Activated CD4-positive, alpha-beta T cell treated with anti-CD3 and anti-CD28 coated beads, Interleukin-2, amount 50 U/mL, for 4 hours (primary cell): Measurements from ENCODE around the gene SUPT7L.
"Not testable (repeated sequence)": the region's sequence is repeated elsewhere in the genome, so short reads cannot be mapped to it uniquely, and the experiment has no call there.

Source experiments
- DNase-seq, 2 experiments: peaks; one replicate each; pipeline ENCODE4 v3.0.0-alpha.2; 2020

Gene SUPT7L

DNA sequence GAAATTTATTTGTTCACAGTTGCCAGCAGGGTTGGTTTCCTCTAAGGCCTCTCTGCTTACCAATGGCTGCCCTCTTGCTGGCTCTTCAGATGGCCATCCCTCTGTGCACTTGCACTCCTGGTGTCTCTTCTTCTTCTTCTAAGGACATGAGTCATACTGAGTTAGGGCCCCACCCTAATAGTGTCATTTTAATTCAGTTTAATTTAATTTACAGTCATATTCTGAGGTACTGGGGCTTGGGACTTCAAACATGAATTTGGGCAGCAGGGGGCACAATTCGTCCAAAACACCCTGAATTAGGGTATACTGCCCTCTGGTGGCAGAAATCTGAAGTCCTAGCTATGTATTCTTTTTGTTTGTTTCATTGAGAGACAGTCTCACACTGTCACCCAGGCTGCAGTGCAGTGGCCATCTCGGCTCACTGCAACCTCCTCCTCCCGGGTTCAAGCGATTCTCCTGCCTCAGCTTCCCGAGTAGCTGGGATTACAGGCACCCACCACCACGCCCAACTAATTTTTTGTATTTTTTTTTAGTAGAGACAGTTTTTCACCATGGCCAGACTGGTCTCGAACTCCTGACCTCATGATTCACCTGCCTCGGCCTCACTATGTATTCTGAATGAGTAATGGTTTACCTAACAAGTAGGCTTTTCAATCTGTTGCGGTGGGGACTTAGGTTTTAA is 20.1 kb upstream of the SUPT7L start:
- peak; percentile 84 to 87 for DNase-seq

- not testable (repeated sequence) for DNase-seq
Measured at GRCh38 chr2:27682334-27682771, 18.9 kb upstream of the SUPT7L start.

GRCh38 chr2:27681841-27682240 is 18.4 kb upstream of the SUPT7L start:
- DNase-seq, result no peak

- no peak for DNase-seq
Measured at GRCh38 chr2:27680571-27680970, 17.2 kb upstream of the SUPT7L start.

DNA sequence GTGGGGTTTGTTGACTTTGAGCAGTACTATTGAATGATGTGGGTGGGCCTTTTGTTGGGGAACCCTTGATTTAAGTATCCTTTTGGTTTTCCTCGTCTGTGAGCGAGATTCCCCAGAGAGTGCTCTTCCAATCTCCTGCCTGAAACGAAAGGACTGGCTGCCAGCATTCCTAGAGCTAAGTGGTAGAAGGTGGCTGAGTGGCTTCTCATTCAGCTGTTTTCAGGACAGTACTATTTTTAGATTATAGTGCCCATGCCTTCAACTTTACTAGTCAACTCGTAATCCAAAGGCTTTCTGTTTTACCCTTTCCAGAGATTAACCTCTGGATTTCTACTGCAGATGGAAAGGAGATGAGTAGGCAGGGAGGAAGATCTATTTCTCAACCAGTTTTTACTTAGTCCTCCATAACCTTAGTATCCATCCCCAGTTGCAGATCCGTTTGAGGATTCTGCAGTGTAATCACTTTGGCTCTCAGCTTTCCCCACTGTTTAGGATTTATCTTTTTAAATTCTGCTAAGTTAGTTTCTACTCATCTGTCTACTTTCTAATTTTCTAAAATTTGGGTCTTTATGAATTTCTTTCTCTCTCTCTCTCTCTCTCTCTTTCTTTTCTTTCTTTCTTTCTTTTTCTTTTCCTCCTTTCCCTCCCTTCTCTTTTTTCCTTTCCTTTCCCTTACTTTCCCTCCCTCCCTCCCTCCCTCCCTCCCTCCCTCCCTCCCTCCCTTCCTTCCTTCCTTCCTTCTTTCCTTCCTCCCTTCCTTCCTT is 9.5 kb upstream of the SUPT7L start:
- DNase-seq, result no peak

DNA sequence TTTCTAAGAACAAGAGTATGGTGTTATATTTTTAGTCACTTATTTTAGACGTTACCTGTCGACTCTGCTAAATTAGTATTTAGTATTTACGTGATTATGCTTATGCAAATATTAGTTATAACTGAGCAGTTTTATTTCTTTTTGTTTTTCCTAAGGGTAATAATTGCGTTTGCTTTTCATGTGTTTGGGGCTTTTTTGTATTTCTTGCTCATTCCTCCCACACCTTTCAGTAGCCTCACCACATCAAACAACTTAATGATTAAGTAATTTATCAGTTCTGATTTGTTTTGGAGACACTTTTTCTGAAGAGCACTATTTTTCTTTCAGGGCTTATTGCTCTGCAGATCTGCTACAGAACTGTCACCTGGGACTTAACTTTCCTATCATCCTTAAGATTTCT is 7.8 kb upstream of the SUPT7L start:
- no peak for DNase-seq

DNA sequence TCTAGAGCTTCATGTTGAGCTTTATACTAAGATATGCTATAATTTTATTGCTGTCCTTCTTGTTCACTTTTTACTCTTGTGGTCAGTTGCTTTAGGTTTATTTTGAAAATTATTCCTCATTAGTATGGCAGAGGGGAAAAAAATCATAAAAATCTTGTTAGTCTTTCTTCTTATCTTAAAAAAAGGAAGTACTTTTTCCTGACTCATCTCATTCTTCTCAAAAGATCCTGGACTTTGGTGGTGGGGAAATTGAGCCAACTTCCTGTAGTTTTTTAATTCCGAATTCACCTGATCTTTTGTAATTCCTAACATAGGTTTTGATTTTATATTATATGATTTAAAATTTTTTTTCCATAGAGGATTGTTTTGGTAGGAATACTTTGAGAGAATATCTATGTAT is 4.0 kb upstream of the SUPT7L start:
- no peak for DNase-seq

GRCh38 chr2:27664622-27665363 is 1.4 kb upstream of the SUPT7L start:
- DNase-seq, result no peak

- DNase-seq, result no peak
Measured at GRCh38 chr2:27664154-27664574, 750 bp upstream of the SUPT7L start.

- DNase-seq, result no peak
Measured at GRCh38 chr2:27661371-27661770, 2.0 kb downstream of the SUPT7L start.

GRCh38 chr2:27655155-27655951 is 8.1 kb downstream of the SUPT7L start:
- DNase-seq, result no peak

- DNase-seq, result no peak
Measured at GRCh38 chr2:27653397-27653796, 10.0 kb downstream of the SUPT7L start.

GRCh38 chr2:27652790-27653189 is 10.6 kb downstream of the SUPT7L start:
- DNase-seq, result no peak

GRCh38 chr2:27652341-27652740 is 11.1 kb downstream of the SUPT7L start:
- no peak for DNase-seq

DNA sequence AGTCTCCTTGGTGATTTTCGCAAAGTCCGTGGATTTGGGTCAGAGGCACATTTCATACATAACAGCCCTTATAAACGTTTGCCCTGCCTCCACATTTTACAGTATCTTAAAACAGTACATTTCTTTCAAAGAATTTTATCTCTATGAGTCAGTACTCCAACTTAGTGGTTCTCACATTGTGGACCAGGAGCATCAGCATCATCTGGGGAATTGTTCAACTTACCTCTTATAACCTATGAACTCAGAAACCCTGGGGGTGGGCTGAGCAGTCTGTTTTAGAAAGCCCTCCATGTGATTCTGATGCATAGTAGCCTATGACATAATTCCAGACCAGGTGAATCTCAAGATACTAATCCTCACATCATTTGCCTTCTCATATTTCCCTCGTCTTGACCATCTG is 12.4 kb downstream of the SUPT7L start:
- no peak for DNase-seq

DNA sequence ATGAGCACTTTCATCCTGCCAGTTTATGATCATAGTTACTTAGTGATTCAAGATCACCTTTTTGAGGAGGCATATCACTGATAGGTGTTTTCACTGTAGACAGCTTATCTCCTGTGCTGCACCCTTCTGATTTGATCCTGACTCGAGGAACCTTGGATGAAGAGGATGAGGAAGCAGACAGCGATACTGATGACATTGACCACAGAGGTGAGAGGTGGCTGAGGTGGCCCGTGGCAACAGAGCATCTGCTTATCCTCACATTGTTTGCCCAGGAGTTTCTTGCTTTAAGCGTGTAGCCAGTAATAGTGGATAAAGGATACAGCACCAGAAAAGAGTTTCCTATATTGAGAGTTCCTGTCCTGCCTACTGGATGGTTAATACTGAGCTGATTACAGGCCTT is 15.7 kb downstream of the SUPT7L start:
- no peak for DNase-seq

- no peak for DNase-seq
Measured at GRCh38 chr2:27647289-27647688, 16.1 kb downstream of the SUPT7L start.

- DNase-seq, result no peak
Measured at GRCh38 chr2:27645197-27645596, 18.2 kb downstream of the SUPT7L start.

DNA sequence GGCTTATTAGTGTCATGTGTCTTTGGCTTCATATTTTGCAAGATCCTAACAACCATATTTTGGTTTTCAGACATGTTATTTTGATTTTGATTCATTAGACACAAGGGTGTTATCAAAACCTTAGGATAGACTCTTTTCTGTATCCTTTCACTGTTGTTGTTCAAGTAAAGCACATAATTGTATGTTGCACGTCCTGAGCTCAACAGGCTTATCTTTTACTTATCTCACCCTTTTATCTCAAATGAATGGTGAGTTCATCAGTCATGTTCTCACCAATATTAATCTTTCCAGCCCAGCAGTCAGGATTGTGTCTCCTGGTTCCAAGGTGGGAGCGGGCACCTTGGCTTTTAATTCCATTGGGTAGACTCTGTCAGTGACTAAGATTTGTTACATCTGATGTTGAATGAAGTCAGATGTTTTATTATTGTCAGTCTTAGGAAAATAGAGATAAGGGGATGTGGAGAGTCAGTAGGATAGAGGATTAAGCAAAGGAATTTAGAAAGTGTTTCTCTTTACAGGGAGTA is 22.6 kb downstream of the SUPT7L start:
- DNase-seq, result no peak

GRCh38 chr2:27638709-27639108 is 24.7 kb downstream of the SUPT7L start:
- DNase-seq, result no peak

GRCh38 chr2:27638037-27638637 is 25.3 kb downstream of the SUPT7L start:
- no peak for DNase-seq

DNA sequence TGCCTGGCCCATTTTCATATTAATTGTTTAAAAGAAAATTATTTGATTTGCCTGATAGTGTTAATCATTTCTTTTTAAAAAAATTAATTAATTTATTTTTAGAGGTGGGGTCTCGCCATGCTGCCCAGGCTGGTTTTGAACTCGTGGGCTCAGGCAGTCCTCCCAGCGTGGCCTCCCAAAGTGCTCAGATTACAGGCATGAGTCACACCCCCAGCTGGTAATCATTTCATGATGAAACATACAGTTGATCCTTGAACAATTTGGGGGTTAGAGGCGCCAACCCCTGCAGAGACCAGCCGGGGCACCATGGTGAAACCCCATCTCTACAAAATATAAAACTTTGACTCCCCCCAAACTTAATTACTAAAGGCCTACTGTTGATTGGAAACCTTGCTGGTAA is 26.6 kb downstream of the SUPT7L start:
- DNase-seq, result no peak
